Measurements from ENCODE around the gene SYNDIG1.

Gene SYNDIG1

DNA sequence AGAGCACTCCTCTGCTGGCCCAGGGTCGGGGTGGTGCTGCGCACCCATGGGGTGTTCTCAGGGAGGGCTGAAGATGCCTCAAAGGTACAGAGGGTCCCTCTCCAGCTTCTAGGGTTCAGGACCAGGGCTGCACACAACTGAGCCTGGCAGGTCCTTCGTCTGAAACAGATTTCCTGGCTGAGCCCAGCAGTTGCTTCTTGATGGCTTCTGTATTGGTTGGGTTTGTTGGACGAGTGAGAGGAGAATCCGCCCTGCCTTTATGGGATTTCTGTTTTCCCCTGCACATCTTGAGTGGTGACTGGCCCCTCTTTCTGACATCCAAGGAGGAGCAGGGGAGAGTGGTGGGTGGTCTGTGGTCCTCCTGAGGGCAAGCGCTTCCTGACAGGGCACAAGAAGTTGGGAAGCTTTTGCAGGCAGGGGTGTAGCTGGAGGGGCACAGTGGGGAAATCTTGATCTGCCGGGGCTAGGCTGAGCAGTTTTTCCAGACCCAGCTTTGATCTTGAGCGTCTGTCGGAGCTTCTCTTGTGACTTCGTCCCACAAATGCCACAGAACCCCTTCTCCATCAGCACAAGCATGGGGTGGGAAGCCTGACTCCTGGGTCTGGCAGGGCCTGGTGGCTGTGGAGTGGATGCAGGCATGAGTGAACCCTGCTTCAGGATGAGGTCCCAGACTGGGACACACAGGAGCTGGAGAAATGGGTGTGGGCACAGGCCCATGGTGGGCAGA is 116.5 kb downstream of the SYNDIG1 start:
- no peak for DNase-seq (ENCODE audit: low spot score)

DNA sequence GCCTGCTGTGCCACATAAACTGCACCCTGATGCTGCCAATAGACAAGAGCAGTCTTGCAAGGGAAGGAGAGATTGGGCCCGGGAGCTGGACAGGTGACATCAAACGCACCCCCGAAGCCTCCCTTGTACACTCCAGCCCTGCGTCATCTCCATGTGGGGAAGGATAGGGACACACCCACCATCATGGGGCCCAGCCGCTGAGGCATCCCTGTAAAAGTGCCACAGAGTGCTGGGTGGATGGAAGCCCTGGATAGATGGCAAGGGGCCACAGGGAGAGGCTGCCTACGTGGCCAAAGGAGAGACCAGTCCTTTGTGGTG is 117.1 kb downstream of the SYNDIG1 start:
- DNase-seq (ENCODE audit: low spot score): no peak

DNA sequence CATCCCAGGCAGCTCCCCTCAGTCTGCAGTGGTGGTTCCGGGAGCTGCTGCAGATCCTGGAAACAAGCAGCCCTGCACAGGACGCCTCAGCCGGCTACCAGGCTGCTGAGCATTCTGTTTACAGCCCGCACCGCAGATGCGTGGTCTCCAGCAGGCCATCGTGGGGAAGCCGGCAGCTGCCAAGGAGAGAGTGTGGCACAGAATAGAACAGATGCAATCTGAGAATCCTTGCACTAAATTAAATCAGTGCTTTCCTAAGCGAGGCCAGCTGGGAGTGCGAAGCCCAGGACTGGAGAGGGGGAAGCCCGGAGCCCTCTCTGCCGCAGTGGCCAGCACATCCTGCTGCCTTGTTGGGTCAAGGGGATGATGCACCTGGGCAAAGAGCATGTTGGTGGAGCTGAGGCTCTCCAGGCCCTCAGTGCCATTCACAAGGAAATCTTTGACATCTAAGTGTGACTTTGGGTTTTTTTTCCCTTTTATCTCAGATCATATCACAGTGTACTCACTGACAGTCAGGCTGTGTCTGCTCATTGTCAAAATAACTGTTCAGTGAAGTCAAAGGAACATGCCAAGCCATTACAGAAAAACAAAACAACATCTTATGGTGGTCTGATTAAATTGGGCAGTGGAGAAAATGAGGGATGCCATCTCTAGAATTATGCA is 118.1 kb downstream of the SYNDIG1 start:
- DNase-seq (ENCODE audit: low spot score): no peak

DNA sequence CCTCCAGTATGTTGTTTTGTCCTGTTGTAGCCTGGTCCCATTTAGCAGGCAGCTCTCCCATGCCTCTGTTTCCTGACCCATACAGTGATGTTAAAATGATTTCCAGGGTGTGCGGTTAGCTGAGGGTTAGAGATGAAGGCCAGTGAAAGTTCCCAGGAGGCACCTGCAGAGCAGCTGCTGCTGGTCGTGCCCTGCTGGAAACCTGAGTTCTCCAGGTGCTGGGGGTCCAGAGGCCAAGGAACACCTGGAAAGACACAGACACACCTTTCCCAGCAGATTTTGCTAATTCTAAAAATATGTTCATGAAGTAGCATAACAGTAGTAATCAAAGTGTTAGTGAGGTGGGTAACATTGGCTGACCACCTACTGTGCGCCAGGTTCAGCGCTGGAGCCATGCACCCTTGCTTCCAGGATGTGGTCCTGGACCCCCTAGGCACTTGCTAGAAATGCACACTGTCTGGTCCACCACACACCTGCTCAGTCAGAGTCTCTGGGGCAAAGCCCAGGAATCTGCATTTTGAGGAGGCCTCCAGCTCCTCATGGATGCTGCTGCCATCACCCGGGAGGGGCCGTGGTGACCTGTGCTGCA is 118.7 kb downstream of the SYNDIG1 start:
- no peak for DNase-seq (ENCODE audit: low spot score)

DNA sequence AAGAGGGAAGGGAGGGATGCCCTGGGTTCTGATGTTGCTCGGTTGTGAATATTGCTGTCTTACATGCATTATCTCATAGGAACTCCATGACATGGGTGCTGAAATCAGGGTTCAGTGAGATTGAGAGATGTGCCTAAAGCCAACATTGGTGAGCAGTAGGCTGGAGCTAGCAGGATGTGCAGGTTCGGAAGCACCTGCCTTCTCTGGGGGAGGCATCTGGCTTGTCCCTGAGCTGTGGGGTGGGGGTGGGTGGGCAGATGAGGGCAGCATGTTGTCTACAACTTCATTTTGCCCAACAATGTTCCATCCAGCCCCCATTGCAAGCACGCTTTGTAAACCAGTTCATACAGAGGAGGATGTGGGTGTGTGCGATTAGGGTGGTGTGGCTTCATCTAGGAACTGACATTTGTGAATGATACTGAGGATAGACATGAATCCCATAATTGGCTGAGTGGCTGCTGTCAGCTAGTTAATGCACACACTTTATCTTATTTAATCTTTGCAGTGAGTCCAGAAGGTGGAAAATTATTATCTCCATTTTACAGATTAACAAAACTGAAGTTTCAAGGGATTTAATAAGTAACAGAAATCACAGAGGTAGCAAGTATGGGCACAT is 119.4 kb downstream of the SYNDIG1 start:
- DNase-seq (ENCODE audit: low spot score): no peak

DNA sequence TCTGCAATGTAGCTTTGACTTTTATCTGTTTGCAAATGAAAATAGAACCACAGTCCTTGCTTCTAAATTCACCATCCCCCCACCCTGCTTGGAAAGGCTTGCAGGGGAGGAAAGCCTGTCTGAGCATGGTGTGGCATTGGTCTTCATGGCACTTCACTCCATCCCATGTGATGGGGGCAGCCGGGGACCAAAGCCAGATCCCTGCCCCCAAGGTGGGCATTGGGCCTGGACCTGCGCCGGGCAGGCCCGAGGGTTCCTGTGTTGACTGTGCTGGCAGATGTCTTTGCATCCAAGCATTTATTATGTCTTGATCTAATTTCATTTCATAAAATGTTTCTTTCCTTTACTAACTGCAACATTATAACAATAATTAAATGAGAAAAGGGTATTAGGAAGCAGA is 120.0 kb downstream of the SYNDIG1 start:
- no peak for DNase-seq (ENCODE audit: low spot score)

DNA sequence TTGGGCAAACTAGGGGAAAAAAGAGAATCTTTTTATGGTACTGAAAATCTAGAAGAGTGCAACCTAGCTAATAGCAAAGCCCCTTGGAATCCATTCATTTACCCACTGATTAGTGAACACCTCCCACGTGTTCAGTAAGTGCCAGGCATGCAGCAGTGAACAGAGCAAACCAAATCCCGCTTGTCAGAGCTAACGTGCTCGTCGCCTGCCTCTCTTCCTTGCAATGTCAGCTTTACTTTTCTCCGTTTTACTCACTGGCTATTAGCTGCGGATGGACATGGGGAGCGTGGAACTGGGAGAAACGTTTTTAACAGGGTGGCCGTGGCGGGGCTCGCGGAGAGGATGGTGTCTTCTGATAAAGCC is 120.4 kb downstream of the SYNDIG1 start:
- DNase-seq (ENCODE audit: low spot score): no peak

DNA sequence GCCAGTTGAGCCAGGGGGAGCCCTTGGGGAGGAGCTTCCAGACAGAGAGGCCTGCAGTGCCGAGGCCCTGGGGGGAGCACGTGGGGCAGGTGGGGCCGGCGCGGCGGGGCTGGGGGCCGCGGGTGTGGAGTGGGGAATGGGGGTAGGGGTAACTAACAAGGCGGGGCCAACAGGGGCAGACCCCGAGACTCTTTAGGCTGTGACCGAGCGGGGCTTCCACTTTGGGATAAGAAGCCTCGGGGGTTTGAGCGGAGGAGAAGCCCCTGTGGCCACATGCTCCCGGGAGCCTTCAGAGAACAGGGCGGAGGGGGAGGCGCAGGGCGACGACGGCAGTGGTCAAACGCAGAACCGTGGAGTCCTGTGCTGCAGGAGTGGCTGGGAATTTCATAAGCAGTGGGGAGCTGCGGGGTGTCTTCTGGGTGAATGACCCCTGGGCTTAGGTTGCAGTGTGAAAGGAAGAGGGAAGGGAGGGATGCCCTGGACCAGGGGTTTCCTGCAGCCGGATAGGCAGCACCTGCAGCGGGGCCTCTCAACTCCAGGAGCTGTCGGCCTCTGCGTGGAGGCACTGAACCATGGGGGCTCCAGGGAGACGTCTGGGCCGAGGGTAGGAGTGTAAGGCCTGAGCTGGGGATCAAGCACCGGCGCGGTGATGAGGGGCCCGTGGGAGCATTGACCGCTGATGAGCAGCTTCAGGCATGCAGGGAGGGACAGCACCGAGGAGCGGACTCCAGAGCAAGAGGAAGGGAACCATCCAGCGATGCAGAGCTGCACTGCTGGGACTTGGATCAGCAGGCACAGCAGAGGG is 121.0 kb downstream of the SYNDIG1 start:
- no peak for DNase-seq (ENCODE audit: low spot score)

DNA sequence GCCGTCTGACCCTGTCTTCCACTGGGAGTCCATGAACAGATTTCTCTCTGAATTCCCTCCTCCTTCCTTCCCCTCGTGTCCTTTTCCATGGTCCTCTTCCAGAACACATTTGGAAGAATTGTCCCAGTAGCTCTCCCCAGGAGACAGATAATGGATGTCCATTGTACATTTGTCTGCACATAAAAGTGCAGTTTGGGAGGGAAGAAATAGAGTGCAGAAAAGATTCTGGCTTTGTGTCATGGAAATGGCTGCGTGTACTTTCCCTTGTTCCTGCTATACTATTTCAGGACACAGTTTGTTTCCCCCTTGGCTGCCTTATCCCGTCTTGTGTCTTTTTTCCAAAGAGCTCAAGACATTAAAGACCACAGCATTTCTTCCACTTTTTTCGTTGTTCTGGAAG is 127.6 kb downstream of the SYNDIG1 start:
- DNase-seq (ENCODE audit: low spot score): no peak

DNA sequence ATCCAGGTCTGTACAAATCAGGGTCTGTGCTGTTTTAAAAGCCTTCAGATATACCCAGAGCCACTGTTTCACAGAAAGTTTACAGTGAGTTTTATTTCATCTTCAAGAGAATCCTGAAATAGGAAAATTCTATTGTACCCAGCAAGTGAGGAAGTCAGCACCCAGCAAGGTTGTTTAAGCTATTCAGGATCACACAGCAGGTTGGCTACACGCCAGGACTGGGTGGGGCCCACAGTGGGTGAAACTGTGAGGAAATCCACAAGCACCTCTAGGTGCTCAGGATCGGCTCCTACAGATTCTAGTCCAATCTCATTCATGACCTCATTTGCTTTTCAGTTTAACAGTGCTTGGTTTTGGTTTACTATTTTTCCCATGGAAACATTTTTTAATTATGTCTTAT is 128.9 kb downstream of the SYNDIG1 start:
- DNase-seq (ENCODE audit: low spot score): no peak

DNA sequence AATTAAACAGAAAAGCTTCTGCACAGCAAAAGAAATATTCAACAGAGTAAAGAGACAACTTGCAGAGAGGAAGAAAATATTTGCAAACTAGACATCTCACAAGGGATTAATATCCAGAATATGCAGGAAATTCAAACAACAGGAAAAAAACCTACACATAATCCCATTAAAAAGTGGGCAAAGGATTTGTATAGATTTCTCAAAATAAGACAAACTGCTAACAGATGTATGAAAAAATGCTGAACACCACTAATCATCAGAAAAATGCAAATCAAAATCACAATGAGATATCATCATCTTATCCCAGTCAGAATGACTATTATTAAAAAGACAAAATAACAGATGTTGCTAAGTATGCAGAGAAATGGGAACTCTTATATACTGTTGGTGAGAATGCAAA is 129.6 kb downstream of the SYNDIG1 start:
- no peak for DNase-seq (ENCODE audit: low spot score)

DNA sequence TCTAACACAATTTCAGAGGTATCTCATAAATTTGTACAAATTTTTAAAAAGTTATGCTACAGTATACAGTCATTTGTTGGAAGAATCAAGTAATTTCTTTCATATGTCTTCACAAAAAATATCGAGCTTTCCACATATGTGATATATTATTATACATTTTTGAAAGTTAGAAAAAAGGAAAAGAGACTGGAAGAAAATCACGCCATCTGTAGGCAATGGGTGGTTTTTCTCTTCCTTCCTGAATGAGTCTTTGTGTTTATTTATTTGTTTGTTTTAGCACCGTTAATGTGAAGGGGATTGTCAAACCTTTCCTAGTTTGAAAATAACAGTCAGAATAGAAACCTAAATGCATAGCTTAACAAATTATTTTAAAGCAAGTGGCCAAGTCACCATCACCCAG is 130.6 kb downstream of the SYNDIG1 start:
- DNase-seq (ENCODE audit: low spot score): no peak

DNA sequence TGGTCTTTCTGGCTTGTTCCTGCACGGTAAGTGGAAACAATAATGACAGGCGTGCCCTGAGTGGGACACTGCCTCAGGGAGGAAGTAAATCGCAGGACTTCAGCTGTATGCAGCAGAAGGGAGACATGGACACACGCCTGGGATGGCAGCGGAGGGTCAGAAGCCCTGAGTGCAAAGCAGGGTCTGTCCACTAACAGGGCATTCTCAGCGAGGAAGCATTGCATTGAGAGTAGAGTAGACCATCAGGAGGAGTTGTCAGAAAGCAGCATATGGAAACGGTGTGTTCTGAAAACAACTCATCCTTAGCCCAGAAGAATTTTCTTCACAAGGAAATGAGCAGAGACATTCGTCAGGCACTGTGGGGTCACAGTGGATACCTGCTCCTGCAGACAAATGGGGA is 134.0 kb downstream of the SYNDIG1 start:
- DNase-seq (ENCODE audit: low spot score): no peak

DNA sequence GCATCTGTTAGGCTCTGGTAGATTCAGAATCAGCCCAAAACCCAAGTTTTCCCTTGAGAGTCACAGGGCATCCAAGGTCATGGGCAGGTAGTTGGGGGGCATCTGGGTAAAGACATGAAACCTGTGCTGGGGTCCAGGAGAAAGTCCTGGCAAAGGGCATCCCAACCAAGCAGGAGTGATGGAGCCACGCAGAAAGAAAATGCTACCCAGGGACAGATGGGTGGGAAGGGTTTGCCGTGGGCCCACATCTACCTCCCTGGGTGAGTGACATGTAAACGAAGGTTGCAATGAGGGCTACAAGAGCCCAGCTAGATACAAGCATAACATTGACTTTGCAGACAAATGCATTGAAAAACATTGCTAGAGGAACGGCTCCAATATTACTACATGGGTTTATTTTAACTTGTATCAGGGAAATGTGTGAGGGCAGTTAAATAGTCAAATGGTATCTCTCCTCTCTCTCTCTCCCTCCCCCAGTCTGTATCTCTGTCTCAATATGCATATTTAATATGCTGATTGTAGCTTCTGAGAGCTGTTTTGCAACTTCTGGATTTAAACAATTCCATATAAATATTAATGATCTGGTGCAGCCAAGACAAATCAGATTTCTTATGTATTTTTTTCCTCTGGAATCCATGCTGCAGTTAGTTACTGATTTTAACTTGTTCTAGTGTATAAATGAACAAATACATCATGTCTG is 135.7 kb downstream of the SYNDIG1 start:
- no peak for DNase-seq (ENCODE audit: low spot score)

DNA sequence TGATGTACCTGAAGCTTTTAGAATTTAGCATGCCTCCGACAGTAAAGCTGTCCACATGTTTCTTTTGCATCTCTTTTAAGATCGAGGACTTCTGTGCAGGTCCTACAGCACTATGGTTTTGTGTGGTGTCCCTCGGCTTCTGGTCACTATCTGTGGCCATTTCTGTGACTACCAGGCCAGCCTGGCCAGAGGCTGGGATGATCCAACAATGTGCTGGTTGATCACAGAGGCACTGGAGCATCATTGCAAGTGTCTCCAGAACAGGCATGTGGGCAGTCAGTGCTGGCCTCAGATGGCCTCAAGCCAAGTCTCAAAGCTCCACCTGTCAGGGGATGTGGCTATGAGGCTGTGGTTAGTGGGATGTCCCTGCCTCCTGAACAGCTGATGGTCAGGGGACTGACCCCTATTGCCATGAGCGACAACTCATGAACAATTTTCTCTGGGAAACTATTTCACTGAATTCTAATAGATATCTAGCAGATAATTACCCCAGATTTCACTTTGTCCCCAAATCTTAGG is 136.6 kb downstream of the SYNDIG1 start:
- peak; percentile 46 for DNase-seq (ENCODE audit: low spot score)

DNA sequence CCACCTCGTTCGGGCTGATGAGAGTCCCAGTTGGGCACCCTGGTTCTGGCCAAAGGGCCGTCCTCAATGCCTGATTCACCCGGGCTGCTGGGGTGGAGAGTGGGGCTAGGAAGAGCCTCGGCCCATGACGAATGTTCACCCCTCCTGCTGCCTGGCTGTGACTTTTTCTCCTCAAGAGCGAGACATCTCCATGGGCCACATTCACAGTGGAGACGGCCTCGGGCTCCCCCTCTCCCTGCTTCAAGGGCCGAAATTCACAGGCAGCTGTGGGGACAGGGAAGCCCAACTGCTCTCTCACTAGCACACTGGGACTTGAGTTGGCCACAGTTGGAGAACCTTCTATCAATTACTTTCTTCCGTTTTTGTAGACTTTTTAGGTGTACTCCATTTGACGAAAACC is 138.0 kb downstream of the SYNDIG1 start:
- no peak for DNase-seq (ENCODE audit: low spot score)

DNA sequence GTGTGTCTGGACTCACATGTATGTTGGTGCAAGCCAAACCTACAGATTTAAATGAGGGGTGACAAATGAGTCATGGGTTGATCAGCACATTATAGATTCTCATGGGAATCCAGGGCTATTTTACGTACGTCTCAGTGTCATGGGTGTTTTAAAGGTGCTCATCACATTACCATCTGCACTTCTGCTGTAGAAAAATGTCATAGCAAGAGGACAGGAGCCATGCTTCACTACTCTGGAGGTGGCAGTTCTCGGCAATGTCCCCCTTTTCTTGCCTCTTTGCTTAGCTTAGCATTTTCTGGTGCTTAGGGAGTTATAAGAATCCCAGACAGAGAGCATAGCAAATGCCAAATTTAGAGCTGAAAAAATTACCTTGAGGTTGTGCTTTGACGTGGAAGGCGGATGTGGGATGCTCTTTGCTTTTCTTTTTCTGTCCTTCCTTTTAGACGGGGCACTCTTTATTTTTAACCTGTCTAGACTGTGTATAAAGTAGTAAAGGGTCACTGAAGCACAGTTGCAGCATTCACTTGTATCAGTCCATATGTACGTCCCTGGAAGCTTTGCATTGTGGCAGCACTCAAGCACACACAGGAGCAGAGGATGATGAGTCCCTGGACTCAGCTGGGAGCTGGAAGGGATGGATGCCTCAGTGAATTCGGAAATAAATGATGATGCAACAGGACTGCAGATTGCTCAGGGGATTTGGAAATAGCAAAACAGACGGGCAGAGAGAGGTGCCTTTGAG is 139.7 kb downstream of the SYNDIG1 start:
- peak; percentile 84 for DNase-seq (ENCODE audit: low spot score)

DNA sequence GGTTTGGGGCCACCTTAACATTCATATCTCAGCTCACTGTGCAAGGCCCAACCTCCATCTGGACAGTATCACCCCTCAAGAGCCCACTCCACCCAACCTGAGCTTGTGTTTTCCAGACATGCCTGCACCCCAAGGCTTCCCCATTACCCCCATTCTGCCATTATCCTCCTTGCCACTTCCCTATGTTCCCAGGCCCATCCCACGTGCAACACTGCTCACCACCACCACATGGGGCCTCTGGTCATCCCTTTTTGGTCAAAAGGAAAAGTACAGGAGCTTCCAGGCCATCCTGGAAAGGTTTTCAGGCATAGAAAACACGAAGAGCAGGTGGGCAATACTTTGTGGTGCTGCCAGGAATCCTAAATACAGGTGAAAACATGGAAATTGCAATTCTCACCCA is 140.3 kb downstream of the SYNDIG1 start:
- DNase-seq (ENCODE audit: low spot score): peak; percentile 30

DNA sequence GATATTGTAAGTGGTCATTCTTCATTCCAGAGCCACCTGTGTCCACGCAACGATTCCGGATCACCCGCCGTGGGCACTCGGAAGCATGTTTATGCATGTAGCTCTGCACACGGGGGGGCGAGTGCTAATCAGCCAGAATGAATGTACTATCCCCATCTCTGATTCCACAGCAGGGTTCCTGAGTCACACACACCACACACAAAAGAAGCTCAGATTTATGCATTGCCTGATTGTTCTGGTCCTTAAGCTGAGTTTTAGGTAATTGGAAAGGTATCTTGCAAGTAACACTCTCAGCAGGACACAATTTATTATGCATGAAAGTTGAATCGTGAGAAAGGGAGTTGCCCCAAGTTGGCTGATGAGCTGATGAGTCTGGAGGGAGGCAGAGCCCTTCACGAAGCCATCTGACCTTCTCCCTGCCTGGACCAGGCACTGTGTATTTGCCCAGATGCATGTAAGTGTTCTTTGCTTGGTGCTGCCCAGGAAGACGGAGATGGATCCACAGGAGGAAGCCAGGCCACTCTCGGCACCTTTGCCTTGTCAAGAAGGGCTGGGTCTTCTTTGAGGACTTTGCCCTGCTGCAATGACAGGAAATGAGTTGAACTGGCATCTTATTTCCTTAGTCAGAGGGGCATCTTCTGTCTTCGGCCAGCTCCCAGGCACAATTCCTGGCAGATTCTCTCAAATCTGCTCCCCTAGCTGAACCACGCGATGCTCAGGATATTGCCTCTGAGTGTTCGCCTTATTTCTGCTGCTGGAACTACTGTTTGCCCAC is 141.1 kb downstream of the SYNDIG1 start:
- DNase-seq (ENCODE audit: low spot score): no peak

Data from pons (tissue), 1 donor.